GM13976 (cell line): ENCODE results near the gene TEX38.

Experiments
- DNase-seq: peaks from one replicate; pipeline ENCODE4 v3.0.0; 2012; ENCODE audit warnings: low spot score
- CTCF ChIP-seq: IDR thresholded peaks from 2 replicates; pipeline ENCODE4 v1.5.1; 2012; ENCODE audit warnings: borderline replicate concordance, mild to moderate bottlenecking; ENCODE audit not compliant: insufficient read depth; ENCODE audit errors: extremely low read depth, missing control alignments, control extremely low read depth
- in situ Hi-C: fragments of 300-500 bp; cut with MboI; formaldehyde crosslinking; loops from one replicate; pipeline ENCODE4 v1.12.0; 2022; ENCODE audit warnings: low sequenced_read_pairs, mixed read lengths, inconsistent platforms; ENCODE audit not compliant: unreplicated experiment

The TEX38 gene

GRCh38 chr1:46671554-46671953, at the start of gene TEX38:
TEX38 (plus strand) TSS chr1:46671854; CDS start chr1:46671935, 81 bp downstream.
- no peak for TF ChIP-seq CTCF
- DNase-seq, result no peak
- in situ Hi-C loops, result no loop called here

- no peak for DNase-seq
- no peak for TF ChIP-seq CTCF
- in situ Hi-C loops, result no loop called here
Measured at GRCh38 chr1:46621930-46622329, 49.7 kb upstream of the TEX38 start.

- peak; percentile 52 for TF ChIP-seq CTCF
Measured at GRCh38 chr1:46622344-46622743, 49.3 kb upstream of the TEX38 start.

GRCh38 chr1:46623743-46624644, 47.7 kb upstream of the TEX38 start:
- in situ Hi-C loops, result no loop called here
- TF ChIP-seq CTCF, result no peak
- DNase-seq, result no peak

More at GRCh38 chr1:46622344-46622743, 49.3 kb upstream of the TEX38 start:
- DNase-seq, result no peak
- in situ Hi-C loops, result no loop called here

DNA sequence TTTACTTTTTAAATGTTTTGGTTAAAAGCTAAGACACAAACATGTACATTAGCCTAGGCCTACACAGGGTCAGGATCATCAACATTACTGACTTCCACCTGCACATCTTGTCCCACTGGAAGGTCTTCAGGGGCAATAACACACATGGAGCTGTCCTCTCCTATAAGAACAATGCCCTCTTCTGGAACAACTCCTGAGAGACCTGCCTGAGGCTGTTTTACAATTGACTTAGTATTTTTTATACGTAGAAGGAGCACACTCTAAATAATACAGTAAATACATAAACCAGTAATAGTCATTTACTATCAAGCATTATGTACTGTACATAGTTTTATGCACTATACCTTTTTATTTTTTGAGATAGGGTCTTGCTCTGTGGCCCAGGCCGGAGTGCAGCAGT, 40.9 kb upstream of the TEX38 start:
- TF ChIP-seq CTCF, result no peak
- DNase-seq, result no peak
- in situ Hi-C loops, result no loop called here

DNA sequence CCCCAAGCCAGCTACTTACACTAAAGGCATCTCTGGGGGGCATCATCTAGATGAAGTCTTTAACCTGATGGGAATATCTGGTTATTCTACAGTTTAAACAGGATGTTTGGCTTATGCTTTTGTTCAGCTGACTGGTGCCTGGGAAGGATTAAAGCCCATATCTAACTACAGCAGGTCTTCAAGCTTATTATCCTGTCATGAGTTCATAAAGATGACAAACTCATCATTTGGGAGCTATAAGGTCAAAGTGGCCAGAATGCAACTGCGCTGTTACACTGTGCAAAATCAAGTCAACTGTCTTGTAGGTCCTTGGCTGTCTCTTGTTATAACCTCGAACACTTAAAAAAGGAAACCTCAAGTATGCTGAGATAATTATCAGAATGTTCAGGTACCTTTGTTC, 36.4 kb upstream of the TEX38 start:
- DNase-seq, result no peak
- in situ Hi-C loops, result no loop called here
- TF ChIP-seq CTCF, result no peak
